Tibial nerve (tissue), 4 donors: ENCODE results near the gene NKRF.

Source experiments
- EP300 ChIP-seq, 2 donors: sonication (generic); formaldehyde crosslinking; IDR thresholded peaks; one replicate each; pipeline ENCODE4 v1.6.1; 2017; ENCODE audit warnings: antibody characterized with exemption in 2 of 2, mild to moderate bottlenecking in 1 of 2
- POLR2A ChIP-seq, 2 donors: fragments of 450-650 bp; IDR thresholded peaks; one replicate each; pipeline ENCODE4 v1.6.1; 2017; ENCODE audit warnings: antibody characterized with exemption in 2 of 2, mild to moderate bottlenecking in 2 of 2, moderate library complexity in 2 of 2
- TF ChIP-seq, protein P1 (sequence below), 5 experiments: fragments of 200-600 bp in 3 of 5; fragments of 450-650 bp in 2 of 5; sonication (generic) in 3 of 5; IDR thresholded peaks; one replicate each; pipeline ENCODE4 v1.5.1; 2016 to 2019; ENCODE audit warnings: antibody characterized with exemption in 5 of 5, mild to moderate bottlenecking in 3 of 5, moderate library complexity in 2 of 5

- TF ChIP-seq, protein P1, sequence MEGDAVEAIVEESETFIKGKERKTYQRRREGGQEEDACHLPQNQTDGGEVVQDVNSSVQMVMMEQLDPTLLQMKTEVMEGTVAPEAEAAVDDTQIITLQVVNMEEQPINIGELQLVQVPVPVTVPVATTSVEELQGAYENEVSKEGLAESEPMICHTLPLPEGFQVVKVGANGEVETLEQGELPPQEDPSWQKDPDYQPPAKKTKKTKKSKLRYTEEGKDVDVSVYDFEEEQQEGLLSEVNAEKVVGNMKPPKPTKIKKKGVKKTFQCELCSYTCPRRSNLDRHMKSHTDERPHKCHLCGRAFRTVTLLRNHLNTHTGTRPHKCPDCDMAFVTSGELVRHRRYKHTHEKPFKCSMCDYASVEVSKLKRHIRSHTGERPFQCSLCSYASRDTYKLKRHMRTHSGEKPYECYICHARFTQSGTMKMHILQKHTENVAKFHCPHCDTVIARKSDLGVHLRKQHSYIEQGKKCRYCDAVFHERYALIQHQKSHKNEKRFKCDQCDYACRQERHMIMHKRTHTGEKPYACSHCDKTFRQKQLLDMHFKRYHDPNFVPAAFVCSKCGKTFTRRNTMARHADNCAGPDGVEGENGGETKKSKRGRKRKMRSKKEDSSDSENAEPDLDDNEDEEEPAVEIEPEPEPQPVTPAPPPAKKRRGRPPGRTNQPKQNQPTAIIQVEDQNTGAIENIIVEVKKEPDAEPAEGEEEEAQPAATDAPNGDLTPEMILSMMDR (IDR thresholded peaks at IDR 0.05) = no peak
- no peak for TF ChIP-seq POLR2A (IDR thresholded peaks at IDR 0.05)
- no peak for TF ChIP-seq EP300 (IDR thresholded peaks at IDR 0.05)
Observed at GRCh38 chrX:119636419-119636818, 30.2 kb upstream of the NKRF start.
